ENCODE data around the gene GDF15. TPM values are rescaled to one million over a fixed set of nuclear protein-coding genes. Genes with fewer than 3 reads are reported as not detected.

The GDF15 gene
- total and polyA plus RNA-seq, 2 donors (not counting 1 experiment from before 2014, with no cell fraction given), result 0.19 TPM; not detected in 1

DNA sequence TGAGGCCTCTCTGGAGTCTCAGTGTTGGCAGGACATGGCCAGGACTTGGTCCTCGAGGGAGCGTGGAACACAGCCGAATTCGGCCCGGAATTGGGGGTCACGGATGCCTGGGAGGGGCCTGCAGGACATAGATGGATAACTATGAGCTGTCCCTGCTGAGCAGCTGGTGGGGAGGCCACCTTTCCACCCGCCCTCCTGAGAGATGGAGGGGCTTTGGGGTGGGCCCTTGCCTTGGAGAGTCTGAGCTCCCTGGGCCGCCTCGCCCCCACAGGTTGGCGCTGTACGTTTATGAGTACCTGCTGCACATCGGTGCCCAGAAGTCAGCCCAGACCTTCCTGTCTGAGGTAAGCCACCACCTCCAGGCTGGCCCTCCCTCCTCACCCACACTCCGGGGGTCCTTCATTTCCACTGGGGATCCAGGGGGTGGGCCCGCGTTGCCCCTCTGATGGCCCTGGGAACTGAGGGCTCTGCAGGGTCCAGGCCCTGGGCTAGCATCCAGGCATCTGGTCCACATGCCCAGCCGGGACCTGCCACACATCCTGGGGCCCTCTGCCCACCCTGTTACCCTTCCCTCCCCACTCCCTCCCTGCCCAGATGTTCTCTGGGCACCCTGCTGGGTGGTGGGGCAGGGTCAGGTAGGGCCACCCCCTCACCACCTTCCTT, 41.3 kb downstream of the GDF15 start:
- intact Hi-C loops (cut with micrococcal nuclease), result no loop called here
- no peaks in the 10 kb centered on the region for H3K9me3 Mint-ChIP-seq (ENCODE audit: insufficient read depth)
- CTCF ChIA-PET, result interaction anchor here (2.4 kb wide), 1 partner anchor 39 kb away, joined by 7 read pairs; no protein-coding TSS in a partner anchor
- Histone ChIP-seq H3K4me1 (ENCODE audit: control insufficient read depth in 2 of 2, insufficient read depth in 2 of 2, low read length in 2 of 2) (peaks cover 26 to 38% of the 10 kb centered on the region in 2 donors), H4K20me1 (ENCODE audit: control insufficient read depth, insufficient read depth, low read length, poor library complexity, severe bottlenecking) (peaks cover 23% of the 10 kb centered on the region), H3K4me2 (replicated peaks; ENCODE audit: low read depth, low read length, poor library complexity, severe bottlenecking) (no peak overlapping the region), H3K9me3 (ENCODE audit: control extremely low read depth in 1 of 3, control insufficient read depth in 2 of 3, insufficient read depth in 1 of 3, low read length in 2 of 3) (no peaks in the 10 kb centered on the region), H3K36me3 (replicated peaks in 1 of 2; ENCODE audit: control extremely low read depth in 1 of 2, control insufficient read depth in 1 of 2, extremely low read depth in 1 of 2, insufficient read depth in 2 of 2, low read length in 1 of 2) (no peaks in the 10 kb centered on the region), H3K27me3 (replicated peaks in 1 of 4; ENCODE audit: control extremely low read depth in 1 of 4, control insufficient read depth in 3 of 4, insufficient read depth in 4 of 4, low read length in 3 of 4) (no peaks in the 10 kb centered on the region), H3K79me2 (ENCODE audit: control insufficient read depth, insufficient read depth, low read length) (peaks cover 26% of the 10 kb centered on the region), H3K9ac (ENCODE audit: low read length) (no peak overlapping the region), H3K27ac (ENCODE audit: low read length in 2 of 2) (no peak overlapping the region), H3K4me3 (ENCODE audit: control extremely low read depth in 1 of 5, extremely low read depth in 1 of 5, insufficient read depth in 1 of 5, low read depth in 2 of 5, low read length in 4 of 5) (no peak overlapping the region), H2AFZ (ENCODE audit: insufficient read depth, low read depth, low read length, poor library complexity, severe bottlenecking) (no peak overlapping the region)
- ATAC-seq (ENCODE audit: low read depth) (no peak), DNase-seq (peak; percentile 43)
- peaks cover 27% of the 10 kb centered on the region for H3K4me1 Mint-ChIP-seq
- 91% methylated on average over 15 of the region's 16 CpGs for WGBS (ENCODE audit: insufficient coverage)
- no peaks in the 10 kb centered on the region for H3K27me3 Mint-ChIP-seq
- no peak for TF ChIP-seq EZH2 (IDR thresholded peaks at IDR 0.05; ENCODE audit: borderline replicate concordance, insufficient read depth, low read depth, low read length, poor library complexity, severe bottlenecking)
- no peak overlapping the region for H3K4me3 Mint-ChIP-seq
- POLR2A ChIA-PET, result interaction anchor here (1.2 kb wide), 1 partner anchor 148 kb away, joined by 5 read pairs; no protein-coding TSS in a partner anchor
- H3K27ac Mint-ChIP-seq, result peak overlapping the region; percentile 77

DNA sequence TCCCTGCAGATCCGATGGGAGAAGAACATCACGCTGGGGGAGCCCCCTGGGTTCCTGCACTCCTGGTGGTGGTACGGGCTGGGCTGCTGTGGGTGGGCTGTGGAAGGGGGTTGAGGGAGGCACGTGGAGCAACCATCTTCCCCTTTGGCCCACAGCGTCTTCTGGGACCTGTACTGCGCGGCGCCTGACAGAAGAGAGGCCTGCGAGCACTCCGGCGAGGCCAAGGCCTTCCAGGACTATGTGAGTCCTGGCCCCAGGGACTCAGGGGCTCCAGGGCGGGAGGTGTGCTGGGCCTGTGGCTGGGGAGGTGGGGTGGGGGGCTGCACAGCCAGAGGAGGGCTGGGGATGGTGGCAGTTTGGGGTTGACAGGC, 41.8 kb downstream of the GDF15 start:
- intact Hi-C loops (cut with micrococcal nuclease), result no loop called here
- Histone ChIP-seq H3K4me2 (replicated peaks; ENCODE audit: low read depth, low read length, poor library complexity, severe bottlenecking) (no peak overlapping the region), H2AFZ (ENCODE audit: insufficient read depth, low read depth, low read length, poor library complexity, severe bottlenecking) (no peak overlapping the region), H4K20me1 (ENCODE audit: control insufficient read depth, insufficient read depth, low read length, poor library complexity, severe bottlenecking) (peaks cover 20% of the 10 kb centered on the region), H3K27me3 (replicated peaks in 1 of 4; ENCODE audit: control extremely low read depth in 1 of 4, control insufficient read depth in 3 of 4, insufficient read depth in 4 of 4, low read length in 3 of 4) (no peaks in the 10 kb centered on the region), H3K9ac (ENCODE audit: low read length) (no peak overlapping the region), H3K4me1 (ENCODE audit: control insufficient read depth in 2 of 2, insufficient read depth in 2 of 2, low read length in 2 of 2) (peaks cover 23 to 38% of the 10 kb centered on the region in 2 donors), H3K79me2 (ENCODE audit: control insufficient read depth, insufficient read depth, low read length) (peaks cover 23% of the 10 kb centered on the region), H3K36me3 (replicated peaks in 1 of 2; ENCODE audit: control extremely low read depth in 1 of 2, control insufficient read depth in 1 of 2, extremely low read depth in 1 of 2, insufficient read depth in 2 of 2, low read length in 1 of 2) (no peaks in the 10 kb centered on the region), H3K4me3 (ENCODE audit: control extremely low read depth in 1 of 5, extremely low read depth in 1 of 5, insufficient read depth in 1 of 5, low read depth in 2 of 5, low read length in 4 of 5) (no peak overlapping the region), H3K9me3 (ENCODE audit: control extremely low read depth in 1 of 3, control insufficient read depth in 2 of 3, insufficient read depth in 1 of 3, low read length in 2 of 3) (no peaks in the 10 kb centered on the region), H3K27ac (ENCODE audit: low read length in 2 of 2) (no peak overlapping the region)
- Mint-ChIP-seq H3K9me3 (ENCODE audit: insufficient read depth) (no peaks in the 10 kb centered on the region), H3K27me3 (no peaks in the 10 kb centered on the region), H3K27ac (peak overlapping the region; percentile 41), H3K4me3 (no peak overlapping the region), H3K4me1 (peaks cover 25% of the 10 kb centered on the region)
- TF ChIP-seq, protein P1, sequence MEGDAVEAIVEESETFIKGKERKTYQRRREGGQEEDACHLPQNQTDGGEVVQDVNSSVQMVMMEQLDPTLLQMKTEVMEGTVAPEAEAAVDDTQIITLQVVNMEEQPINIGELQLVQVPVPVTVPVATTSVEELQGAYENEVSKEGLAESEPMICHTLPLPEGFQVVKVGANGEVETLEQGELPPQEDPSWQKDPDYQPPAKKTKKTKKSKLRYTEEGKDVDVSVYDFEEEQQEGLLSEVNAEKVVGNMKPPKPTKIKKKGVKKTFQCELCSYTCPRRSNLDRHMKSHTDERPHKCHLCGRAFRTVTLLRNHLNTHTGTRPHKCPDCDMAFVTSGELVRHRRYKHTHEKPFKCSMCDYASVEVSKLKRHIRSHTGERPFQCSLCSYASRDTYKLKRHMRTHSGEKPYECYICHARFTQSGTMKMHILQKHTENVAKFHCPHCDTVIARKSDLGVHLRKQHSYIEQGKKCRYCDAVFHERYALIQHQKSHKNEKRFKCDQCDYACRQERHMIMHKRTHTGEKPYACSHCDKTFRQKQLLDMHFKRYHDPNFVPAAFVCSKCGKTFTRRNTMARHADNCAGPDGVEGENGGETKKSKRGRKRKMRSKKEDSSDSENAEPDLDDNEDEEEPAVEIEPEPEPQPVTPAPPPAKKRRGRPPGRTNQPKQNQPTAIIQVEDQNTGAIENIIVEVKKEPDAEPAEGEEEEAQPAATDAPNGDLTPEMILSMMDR (IDR thresholded peaks at IDR 0.05), result no peak
- no peak for TF ChIP-seq EZH2 (IDR thresholded peaks at IDR 0.05; ENCODE audit: borderline replicate concordance, insufficient read depth, low read depth, low read length, poor library complexity, severe bottlenecking)
- DNase-seq, result no peak
- POLR2A ChIA-PET, result interaction anchor here (1.2 to 2.1 kb wide), 2 partner anchors 8 to 148 kb away, joined by 5 to 15 read pairs; partner anchors contain the start of gene SSBP4
- CTCF ChIA-PET, result interaction anchor here (1.0 to 1.4 kb wide), 2 partner anchors 9 to 34 kb away, joined by 3 to 5 read pairs; partner anchors contain the start of gene SSBP4
- ATAC-seq (ENCODE audit: low read depth), result no peak
- 94% methylated on average over 9 of the region's 12 CpGs for WGBS (ENCODE audit: insufficient coverage)
